ENCODE results near the gene MAFF.
"Not testable (repeated sequence)": the region's sequence is repeated elsewhere in the genome, so short reads cannot be mapped to it uniquely, and the experiment has no call there.

Gene MAFF

GRCh38 chr22:38172832-38173640 lies 28.8 kb upstream of the MAFF start:
- TF ChIP-seq ZNF274 (IDR thresholded peaks at IDR 0.05; ENCODE audit: low read depth, low read length) = no peak
- H3K4me3 ChIP-seq (ENCODE audit: low read length) = no peak overlapping the region

GRCh38 chr22:38173641-38173906 lies 28.2 kb upstream of the MAFF start:
- no peak for TF ChIP-seq ZNF274 (IDR thresholded peaks at IDR 0.05; ENCODE audit: low read depth, low read length)
- no peak overlapping the region for H3K4me3 ChIP-seq (ENCODE audit: low read length)

DNA sequence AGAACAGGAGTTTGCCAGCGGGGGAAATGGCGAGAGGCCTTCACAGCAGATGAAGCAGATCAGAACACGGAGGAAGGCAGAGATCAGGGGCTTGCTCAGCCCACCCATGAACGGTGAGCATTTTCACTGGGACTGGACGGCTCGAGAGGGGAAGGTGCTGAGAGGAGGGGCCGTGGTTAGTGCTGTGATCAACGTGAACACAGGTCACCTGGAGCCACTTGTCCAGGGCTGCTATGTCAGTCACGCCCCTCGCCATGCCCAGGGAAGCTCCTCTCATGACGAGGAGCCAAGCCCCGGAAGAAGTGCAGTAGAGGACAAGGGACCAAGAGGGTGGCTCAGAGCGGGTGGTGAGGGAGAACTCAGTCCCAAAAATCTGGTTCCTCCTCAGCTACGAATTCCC lies 27.2 kb upstream of the MAFF start:
- no peak for TF ChIP-seq ZNF274 (IDR thresholded peaks at IDR 0.05; ENCODE audit: low read depth, low read length)
- no peak overlapping the region for H3K4me3 ChIP-seq (ENCODE audit: low read length)

GRCh38 chr22:38175206-38176118 lies 26.3 kb upstream of the MAFF start:
- TF ChIP-seq ZNF274 (IDR thresholded peaks at IDR 0.05; ENCODE audit: low read depth, low read length) = no peak
- no peak overlapping the region for H3K4me3 ChIP-seq (ENCODE audit: low read length)

- H3K4me3 ChIP-seq (ENCODE audit: low read length) = no peak overlapping the region
- no peak for TF ChIP-seq ZNF274 (IDR thresholded peaks at IDR 0.05; ENCODE audit: low read depth, low read length)
These were observed 25.5 kb upstream of the MAFF start for GRCh38 chr22:38176170-38176741.

DNA sequence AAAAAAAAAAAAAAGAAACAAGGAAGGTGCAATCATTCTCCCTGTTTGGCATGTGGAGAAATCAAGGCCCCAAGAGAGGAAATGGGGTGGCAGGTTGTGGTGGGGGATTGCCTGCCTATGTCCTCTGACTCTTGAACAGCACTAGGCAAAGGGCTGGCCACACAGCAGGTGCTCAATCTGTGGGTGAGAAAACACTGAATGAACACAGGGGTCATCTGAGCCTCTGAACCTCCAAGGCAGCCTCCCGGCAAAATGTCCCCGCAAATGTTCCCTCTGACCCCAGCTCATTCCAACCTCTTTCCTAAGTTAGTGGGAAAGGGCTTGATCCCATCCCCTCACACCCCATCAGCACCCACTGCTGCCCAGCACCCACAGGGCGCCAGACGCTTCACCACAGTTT lies 24.8 kb upstream of the MAFF start:
- no peak for TF ChIP-seq ZNF274 (IDR thresholded peaks at IDR 0.05; ENCODE audit: low read depth, low read length)
- no peak overlapping the region for H3K4me3 ChIP-seq (ENCODE audit: low read length)

GRCh38 chr22:38177571-38177925 lies 24.2 kb upstream of the MAFF start:
- not testable (repeated sequence) for H3K4me3 ChIP-seq (ENCODE audit: low read length)

GRCh38 chr22:38177926-38178604 lies 23.7 kb upstream of the MAFF start:
- H3K4me3 ChIP-seq (ENCODE audit: low read length) = no peak overlapping the region

DNA sequence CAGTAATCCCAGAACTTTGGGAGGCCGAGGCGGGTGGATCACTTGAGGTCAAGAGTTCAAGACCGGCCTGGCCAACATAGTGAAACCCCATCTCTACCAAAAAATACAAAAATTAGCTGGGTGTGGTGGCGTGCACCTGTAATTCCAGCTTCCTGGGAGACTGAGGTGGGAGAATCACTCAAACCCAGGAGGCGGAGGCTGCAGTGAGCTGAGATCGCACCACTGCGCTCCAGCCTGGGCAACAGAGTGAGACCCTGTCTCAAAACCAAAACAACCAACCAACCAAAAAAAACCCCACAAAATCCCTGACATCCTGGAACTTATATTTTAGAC lies 23.2 kb upstream of the MAFF start:
- not testable (repeated sequence) for H3K4me3 ChIP-seq (ENCODE audit: low read length)

More at GRCh38 chr22:38177926-38178604, 23.7 kb upstream of the MAFF start:
- no peak for TF ChIP-seq ZNF274 (IDR thresholded peaks at IDR 0.05; ENCODE audit: low read depth, low read length)

GRCh38 chr22:38180841-38181452 lies 20.8 kb upstream of the MAFF start:
- TF ChIP-seq ZNF274 (IDR thresholded peaks at IDR 0.05; ENCODE audit: low read depth, low read length) = no peak
- peak overlapping the region; percentile 85 for H3K4me3 ChIP-seq (ENCODE audit: low read length)

- TF ChIP-seq ZNF274 (IDR thresholded peaks at IDR 0.05; ENCODE audit: low read depth, low read length) = no peak
- peak within 1 kb of the TSS; percentile 85 for H3K4me3 ChIP-seq (ENCODE audit: low read length)
These were observed 20.2 kb upstream of the MAFF start, which contains the start of gene PLA2G6 for GRCh38 chr22:38181453-38182200. Gene PLA2G6, minus strand, starts transcription at chr22:38181830. Its CDS starts 12,404 bp downstream, at chr22:38169426.

DNA sequence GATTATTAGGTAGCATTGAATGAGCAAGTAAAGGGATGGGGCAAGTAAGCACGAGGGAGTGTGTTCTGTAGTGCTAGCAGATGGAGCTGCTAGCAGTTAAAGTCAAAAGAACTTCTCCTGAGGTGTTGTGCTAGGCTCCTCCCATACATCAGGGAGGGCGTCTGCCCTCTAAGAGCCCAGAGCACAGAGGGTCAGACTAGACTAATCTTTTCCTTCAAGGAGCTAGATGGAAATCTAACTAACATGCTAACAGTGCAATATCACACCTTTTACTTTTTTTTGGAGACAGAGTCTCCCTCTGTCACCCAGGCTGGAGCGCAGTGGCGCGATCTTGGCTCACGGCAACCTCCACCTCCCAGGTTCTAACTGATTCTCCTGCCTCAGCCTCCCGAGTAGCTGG lies 17.0 kb upstream of the MAFF start:
- TF ChIP-seq ZNF274 (IDR thresholded peaks at IDR 0.05; ENCODE audit: low read depth, low read length) = no peak
- H3K4me3 ChIP-seq (ENCODE audit: low read length) = no peak overlapping the region

GRCh38 chr22:38186429-38186828 lies 15.4 kb upstream of the MAFF start:
- no peak overlapping the region for H3K4me3 ChIP-seq (ENCODE audit: low read length)
- TF ChIP-seq ZNF274 (IDR thresholded peaks at IDR 0.05; ENCODE audit: low read depth, low read length) = no peak

All from GM08714 (cell line).